OCI-LY7 (cell line): ENCODE results near the gene AKAP13. TPM values are rescaled to one million over a fixed set of nuclear protein-coding genes. Genes with fewer than 3 reads are reported as not detected.

ENCODE experiments used
- BruUV-seq: library from RNA; stranded (reverse); fragments of 400-500 nt; replicated peaks from 2 replicates; lab custom pipeline; 2021; lab: Mats Ljungman, UMichigan
- CTCF ChIA-PET: fragments of 300-600 bp; sonication (Branson Sonifier 250); formaldehyde crosslinking; loops from one replicate; lab custom pipeline; 2022; ENCODE audit warnings: antibody characterized with exemption; ENCODE audit not compliant: unreplicated experiment; lab: Charles Lee
- POLR2A ChIA-PET: fragments of 300-600 bp; sonication (Branson Sonifier 250); formaldehyde crosslinking; loops from one replicate; lab custom pipeline; 2022; ENCODE audit warnings: antibody characterized with exemption; lab: Charles Lee
- DNase-seq: peaks from one replicate; pipeline ENCODE4 v3.0.0-alpha.2; 2015; ENCODE audit warnings: low spot score
- H2AFZ ChIP-seq: fragments of 200-600 bp; sonication (generic), shearing (Covaris generic); 2 replicates; pipeline ENCODE4 v1.6.1; 2014; ENCODE audit warnings: mild to moderate bottlenecking, antibody characterized with exemption, low read length, moderate library complexity
- H3K27ac ChIP-seq: fragments of 200-600 bp; sonication (generic); 2 replicates; pipeline ENCODE4 v1.5.1; 2014; ENCODE audit warnings: mixed run types, low read depth, mild to moderate bottlenecking, moderate library complexity, low read length, inconsistent platforms; ENCODE audit not compliant: poor library complexity, severe bottlenecking
- H3K36me3 ChIP-seq: fragments of 200-600 bp; sonication (generic); 2 replicates; pipeline ENCODE4 v1.6.1; 2014; ENCODE audit warnings: mild to moderate bottlenecking, antibody characterized with exemption, low read length, moderate library complexity, mixed read lengths; ENCODE audit not compliant: insufficient read depth
- H3K4me1 ChIP-seq: fragments of 200-600 bp; sonication (generic); 2 replicates; pipeline ENCODE4 v1.5.1; 2014; ENCODE audit warnings: mild to moderate bottlenecking, low read length; ENCODE audit not compliant: insufficient read depth, poor library complexity, severe bottlenecking
- H3K4me2 ChIP-seq: fragments of 200-600 bp; sonication (generic); 2 replicates; pipeline ENCODE4 v1.6.1; 2014; ENCODE audit warnings: mild to moderate bottlenecking, low read length
- H3K4me3 ChIP-seq: fragments of 200-600 bp; sonication (generic); 2 replicates; pipeline ENCODE4 v1.5.1; 2014; ENCODE audit warnings: mild to moderate bottlenecking, low read depth, low read length; ENCODE audit not compliant: poor library complexity, severe bottlenecking
- H3K79me2 ChIP-seq: fragments of 200-600 bp; sonication (generic); 2 replicates; pipeline ENCODE4 v1.6.1; 2016; ENCODE audit warnings: low read depth, mild to moderate bottlenecking, low read length, moderate library complexity, mixed read lengths; ENCODE audit not compliant: insufficient read depth
- H3K9me2 ChIP-seq: fragments of 200-600 bp; sonication (generic); 2 replicates; pipeline ENCODE4 v1.6.1; 2016; ENCODE audit warnings: mild to moderate bottlenecking, low read length, mixed read lengths; ENCODE audit not compliant: insufficient read depth
- H3K9me3 ChIP-seq: fragments of 200-600 bp; sonication (generic); 2 replicates; pipeline ENCODE4 v1.6.1; 2014; ENCODE audit warnings: mild to moderate bottlenecking, mixed run types, low read length, mixed read lengths
- H4K20me1 ChIP-seq: fragments of 200-600 bp; sonication (generic); 2 replicates; pipeline ENCODE4 v1.6.1; 2014; ENCODE audit warnings: mild to moderate bottlenecking, antibody characterized with exemption, low read length, moderate library complexity, mixed read lengths; ENCODE audit not compliant: insufficient read depth
- EZH2phosphoT487 ChIP-seq: fragments of 200-600 bp; sonication (generic); IDR thresholded peaks from 2 replicates; pipeline ENCODE4 v1.6.1; 2018; ENCODE audit warnings: low read depth, borderline replicate concordance, mild to moderate bottlenecking, mixed run types, antibody characterized with exemption, low read length, moderate library complexity, mixed read lengths
- intact Hi-C: fragments of 100-400 bp; cut with micrococcal nuclease; formaldehyde crosslinking; loops from one replicate; pipeline ENCODE4 v1.10.0; 2022; ENCODE audit not compliant: unreplicated experiment
- total RNA-seq, 2 experiments: library from RNA; depleted of rRNA in 1 of 2; stranded (reverse); fragments of >200 nt in 1 of 2; shearing (Covaris generic) in 1 of 2; gene quantifications; 2 replicates each; pipeline ENCODE4 v1.2.3, GENCODE V29; 2014 to 2022
- TF ChIP-seq, protein P1 (sequence below): fragments of 200-600 bp; sonication (generic); conservative IDR thresholded peaks from 2 replicates; pipeline ENCODE4 v1.5.1; 2014; ENCODE audit warnings: mild to moderate bottlenecking, antibody characterized with exemption, low read length, moderate library complexity, mixed read lengths

AKAP13 gene
- total RNA-seq, 2 experiments from 2014 or later = 140 to 250 TPM

DNA sequence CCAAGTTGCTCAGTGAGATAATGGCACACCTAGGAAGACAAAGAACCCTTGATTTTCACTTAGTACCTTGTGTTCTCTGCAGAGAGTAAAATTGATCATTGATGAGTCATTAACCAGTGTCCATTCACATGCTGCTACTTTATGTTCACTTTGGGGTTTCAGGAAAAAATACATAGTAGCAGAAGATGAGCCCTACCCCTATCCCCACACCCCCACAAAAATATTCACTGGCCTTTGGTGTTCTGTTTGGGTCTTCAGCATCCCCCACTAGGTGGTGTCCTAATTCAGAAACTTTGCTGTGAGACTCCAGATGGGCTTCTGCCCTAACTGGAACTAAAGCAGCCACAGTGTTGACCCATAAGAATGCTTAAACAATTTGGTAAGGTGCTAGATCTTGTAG is 235.5 kb downstream of the AKAP13 start:
- ChIA-PET CTCF (no interaction called here), POLR2A (interaction anchor here (1.1 kb wide), 1 partner anchor 97 kb away, joined by 3 read pairs; no protein-coding TSS in a partner anchor)
- Histone ChIP-seq H3K36me3 (peaks cover 34% of the 10 kb centered on the region), H3K4me3 (no peak overlapping the region), H3K4me2 (no peak overlapping the region), H3K79me2 (0 out of 2 replicates have a peak, but pooled peaks cover 6% of the 10 kb centered on the region), H3K27ac (no peak overlapping the region), H3K4me1 (no peaks in the 10 kb centered on the region), H3K9me2 (no peaks in the 10 kb centered on the region), H4K20me1 (no peaks in the 10 kb centered on the region), H2AFZ (no peak overlapping the region), H3K9me3 (no peaks in the 10 kb centered on the region)
- BruUV-seq = no TSS peak
- TF ChIP-seq, protein P1, sequence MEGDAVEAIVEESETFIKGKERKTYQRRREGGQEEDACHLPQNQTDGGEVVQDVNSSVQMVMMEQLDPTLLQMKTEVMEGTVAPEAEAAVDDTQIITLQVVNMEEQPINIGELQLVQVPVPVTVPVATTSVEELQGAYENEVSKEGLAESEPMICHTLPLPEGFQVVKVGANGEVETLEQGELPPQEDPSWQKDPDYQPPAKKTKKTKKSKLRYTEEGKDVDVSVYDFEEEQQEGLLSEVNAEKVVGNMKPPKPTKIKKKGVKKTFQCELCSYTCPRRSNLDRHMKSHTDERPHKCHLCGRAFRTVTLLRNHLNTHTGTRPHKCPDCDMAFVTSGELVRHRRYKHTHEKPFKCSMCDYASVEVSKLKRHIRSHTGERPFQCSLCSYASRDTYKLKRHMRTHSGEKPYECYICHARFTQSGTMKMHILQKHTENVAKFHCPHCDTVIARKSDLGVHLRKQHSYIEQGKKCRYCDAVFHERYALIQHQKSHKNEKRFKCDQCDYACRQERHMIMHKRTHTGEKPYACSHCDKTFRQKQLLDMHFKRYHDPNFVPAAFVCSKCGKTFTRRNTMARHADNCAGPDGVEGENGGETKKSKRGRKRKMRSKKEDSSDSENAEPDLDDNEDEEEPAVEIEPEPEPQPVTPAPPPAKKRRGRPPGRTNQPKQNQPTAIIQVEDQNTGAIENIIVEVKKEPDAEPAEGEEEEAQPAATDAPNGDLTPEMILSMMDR = peak; percentile 84
- no peak for TF ChIP-seq EZH2phosphoT487
- intact Hi-C loops = loop anchor here (5.0 kb wide), 1 partner anchor 226 kb away; no protein-coding TSS in a partner anchor
- peak; percentile 51 for DNase-seq

DNA sequence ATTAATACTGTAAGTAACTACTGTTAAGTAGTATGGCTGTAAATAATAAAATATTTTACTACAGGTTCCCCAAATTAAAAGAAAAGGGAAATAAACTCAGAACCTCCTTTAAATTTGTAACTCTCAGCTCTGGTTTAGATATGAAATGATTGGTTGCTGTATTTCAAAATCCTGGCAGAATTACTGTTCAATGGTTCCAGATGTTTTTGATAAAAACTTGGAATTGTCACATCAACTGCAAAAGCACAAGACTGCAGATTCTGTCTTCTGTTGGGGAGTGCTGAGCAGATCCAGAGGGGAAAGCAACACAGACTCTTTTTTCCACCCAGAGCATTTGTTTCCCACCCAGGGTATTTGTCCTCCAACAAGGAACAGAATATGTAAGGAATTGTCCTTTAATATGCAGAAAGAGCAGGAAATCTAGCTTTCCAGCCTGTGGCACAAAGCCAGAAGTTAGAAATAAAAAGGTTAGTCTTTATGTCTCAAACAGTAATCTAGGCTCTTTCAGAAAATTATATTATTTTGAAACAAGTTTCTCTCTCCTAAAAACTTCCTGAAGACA is 236.2 kb downstream of the AKAP13 start:
- POLR2A ChIA-PET = interaction anchor here (0.7 to 1.1 kb wide), 2 partner anchors 96 to 186 kb away, joined by 3 to 5 read pairs; no protein-coding TSS in a partner anchor
- intact Hi-C loops = loop anchor here (5.0 kb wide), 1 partner anchor 226 kb away; no protein-coding TSS in a partner anchor
- Histone ChIP-seq H3K4me1 (no peaks in the 10 kb centered on the region), H3K27ac (no peak overlapping the region), H3K9me3 (no peaks in the 10 kb centered on the region), H3K4me2 (no peak overlapping the region), H4K20me1 (no peaks in the 10 kb centered on the region), H3K79me2 (0 out of 2 replicates have a peak, but pooled peaks cover 6% of the 10 kb centered on the region), H3K36me3 (peaks cover 27% of the 10 kb centered on the region), H2AFZ (no peak overlapping the region), H3K4me3 (no peak overlapping the region), H3K9me2 (no peaks in the 10 kb centered on the region)
- no peak for TF ChIP-seq EZH2phosphoT487
- TF ChIP-seq, protein P1 = no peak
- CTCF ChIA-PET = no interaction called here
- no peak for DNase-seq
- BruUV-seq = no TSS peak

DNA sequence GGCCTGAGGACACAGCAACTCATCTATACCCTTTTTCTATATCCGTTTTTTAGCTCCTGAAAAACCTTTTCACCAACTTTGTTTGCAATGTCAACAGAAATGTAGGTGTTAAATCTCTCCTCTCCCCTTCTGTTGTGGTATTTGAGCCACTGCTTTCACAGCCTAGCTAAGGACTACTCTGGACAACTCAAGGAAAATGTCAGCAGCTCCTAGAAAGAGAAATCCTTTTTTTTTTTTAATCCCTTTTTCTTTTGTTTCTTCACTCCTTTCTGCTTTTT is 237.8 kb downstream of the AKAP13 start:
- DNase-seq = no peak
- ChIA-PET POLR2A (interaction anchor here (0.6 to 1.8 kb wide), 5 partner anchors 10 to 221 kb away, joined by 3 to 6 read pairs (median 4); no protein-coding TSS in a partner anchor), CTCF (no interaction called here)
- Histone ChIP-seq H3K4me3 (no peak overlapping the region), H3K4me2 (no peak overlapping the region), H3K79me2 (0 out of 2 replicates have a peak, but pooled peaks cover 6% of the 10 kb centered on the region), H3K27ac (no peak overlapping the region), H3K36me3 (peaks cover 21% of the 10 kb centered on the region; the same call in 1 of the 2 replicates), H3K9me3 (no peaks in the 10 kb centered on the region), H3K4me1 (no peaks in the 10 kb centered on the region), H3K9me2 (no peaks in the 10 kb centered on the region), H2AFZ (no peak overlapping the region), H4K20me1 (no peaks in the 10 kb centered on the region)
- TF ChIP-seq, protein P1 = no peak
- TF ChIP-seq EZH2phosphoT487 = no peak
- intact Hi-C loops = loop anchor here (5.0 kb wide), 1 partner anchor 224 kb away; no protein-coding TSS in a partner anchor
- no TSS peak for BruUV-seq
